ENCODE data around the gene OTUD5. TPM values are rescaled to one million over a fixed set of nuclear protein-coding genes. Genes with fewer than 3 reads are reported as not detected.

The OTUD5 gene
- total and polyA plus RNA-seq, 2 of the 13 experiments (the other 11 are each of a cell fraction or from before 2014, with no cell fraction given), result 18.4 to 42.2 TPM

- no peak overlapping the region for H3K4me2 ChIP-seq (ENCODE audit: low read depth, low read length)
- H3K9me3 ChIP-seq (ENCODE audit: low read length), result no peaks in the 10 kb centered on the region
- 96% methylated on average over 2 of the region's 2 CpGs for WGBS (ENCODE audit: low lambda C conversion rate)
- H3K36me3 ChIP-seq (replicated peaks in 1 of 2; ENCODE audit: control insufficient read depth in 1 of 2, insufficient read depth in 2 of 2, low read length in 2 of 2), result peaks cover 5 to 23% of the 10 kb centered on the region in 2 experiments; a peak in 4 of 5 replicates
- ATAC-seq (no peak), DNase-seq (ENCODE audit: low spot score) (no peak), FAIRE-seq (no peak)
- BruUV-seq (replicated peaks), result no TSS peak
- H4K20me1 ChIP-seq (ENCODE audit: insufficient read depth, low read length), result no peaks in the 10 kb centered on the region
- H3K9ac ChIP-seq (ENCODE audit: insufficient read depth, low read depth, low read length), result no peak overlapping the region
- H2AFZ ChIP-seq (ENCODE audit: low read length), result no peak overlapping the region
- H3K27me3 ChIP-seq (ENCODE audit: control insufficient read depth in 1 of 2, insufficient read depth in 2 of 2, low read length in 2 of 2), result no peaks in the 10 kb centered on the region
- no peak overlapping the region for H3K27ac ChIP-seq (ENCODE audit: extremely low read length, insufficient read depth, low read length)
- H3K79me2 ChIP-seq (ENCODE audit: insufficient read depth, low read length), result peaks cover 3% of the 10 kb centered on the region
- intact Hi-C loops (cut with micrococcal nuclease; ENCODE audit: unreplicated experiment), result no loop called here
- ChIA-PET POLR2A (no interaction called here), CTCF (ENCODE audit: low intra/inter-chr PET ratio, low total read pairs) (no interaction called here)
- in situ Hi-C loops (cut with HindIII; ENCODE audit: extremely low pct_ligation_motif_present, low pct_unique_long_range_greater_than_20kb), result no loop called here
- TF ChIP-seq THYN1 (CRISPR knock-in tag; IDR thresholded peaks at IDR 0.05; ENCODE audit: borderline replicate concordance, low read depth) (no peak), ZNF724P (CRISPR knock-in tag; IDR thresholded peaks at IDR 0.05; ENCODE audit: borderline replicate concordance) (no peak), HOXA5 (CRISPR knock-in tag; IDR thresholded peaks at IDR 0.05) (no peak), SMAD3 (CRISPR knock-in tag; IDR thresholded peaks at IDR 0.05) (no peak), ZBTB7A (CRISPR knock-in tag; IDR thresholded peaks at IDR 0.05) (no peak), LBX2 (CRISPR knock-in tag; IDR thresholded peaks at IDR 0.05; ENCODE audit: borderline replicate concordance) (no peak), ZNF788 (CRISPR knock-in tag; IDR thresholded peaks at IDR 0.05; ENCODE audit: borderline replicate concordance) (no peak), GFI1 (CRISPR knock-in tag; IDR thresholded peaks at IDR 0.05; ENCODE audit: borderline replicate concordance) (no peak), ZC3H4 (CRISPR knock-in tag; IDR thresholded peaks at IDR 0.05; ENCODE audit: borderline replicate concordance) (no peak), SP5 (CRISPR knock-in tag; IDR thresholded peaks at IDR 0.05; ENCODE audit: borderline replicate concordance, low read depth) (no peak)
- no peak overlapping the region for H3K4me3 ChIP-seq (replicated peaks in 1 of 3; ENCODE audit: insufficient read depth in 1 of 3, low read depth in 2 of 3, low read length in 3 of 3)
- H3K4me1 ChIP-seq (ENCODE audit: insufficient read depth, low read length), result no peaks in the 10 kb centered on the region
Observed at GRCh38 chrX:48933757-48934156, 23.6 kb downstream of the OTUD5 start.
